Stimulated activated CD4-positive, alpha-beta T cell treated with anti-CD3 and anti-CD28 coated beads, Interleukin-2, amount 100 ng/mL, for 24 hours (primary cell): Measurements from ENCODE around the gene COMTD1.

Experiments used
- DNase-seq, 2 donors: peaks; one replicate each; pipeline ENCODE4 v3.0.0-alpha.2; 2020

COMTD1 gene

DNA sequence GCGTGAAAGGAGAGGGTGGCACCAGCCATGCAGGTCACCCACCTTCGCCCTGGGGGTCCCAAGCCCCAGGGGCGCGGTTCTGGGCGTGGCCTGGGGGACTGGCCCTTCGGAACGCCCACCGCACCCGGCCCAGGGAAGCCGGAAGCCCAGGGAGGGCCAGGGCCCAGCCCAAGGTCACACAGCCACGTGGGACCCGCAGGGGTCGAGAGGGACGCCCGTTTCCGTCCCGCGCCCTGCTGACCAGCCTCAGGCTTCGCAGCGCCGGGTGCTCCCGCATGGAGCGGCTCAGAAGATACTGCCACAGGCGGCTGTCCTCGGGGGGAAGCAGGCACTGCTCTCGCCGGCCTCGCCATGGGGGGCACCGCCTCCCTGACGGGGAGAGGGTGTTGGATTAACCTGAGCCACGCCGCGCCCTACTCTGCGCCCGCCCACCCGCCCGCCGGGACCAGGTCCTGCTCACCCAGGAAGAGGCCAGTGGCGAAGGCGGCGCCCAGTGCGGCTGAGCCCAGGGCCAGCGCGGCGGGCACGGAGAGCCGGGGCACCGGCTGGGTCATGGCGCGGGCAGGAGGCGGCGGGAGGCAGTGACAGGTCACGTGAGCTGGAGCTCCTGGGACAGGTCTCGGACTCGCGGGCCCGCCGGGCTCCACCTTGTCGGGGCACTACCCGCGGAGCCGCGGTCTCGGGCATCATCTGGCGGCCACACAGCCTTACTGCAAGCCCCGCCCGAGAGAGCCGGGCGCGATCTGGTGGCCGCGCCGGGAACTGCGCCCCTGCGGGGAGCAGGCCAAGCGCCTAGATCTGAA, at the start of gene COMTD1:
Gene COMTD1 (minus strand): TSS at position 583 of the 803 bp plus-strand sequence. CDS start 29 bp downstream, at position 554.
- DNase-seq, result peak; percentile 95 to 97

DNA sequence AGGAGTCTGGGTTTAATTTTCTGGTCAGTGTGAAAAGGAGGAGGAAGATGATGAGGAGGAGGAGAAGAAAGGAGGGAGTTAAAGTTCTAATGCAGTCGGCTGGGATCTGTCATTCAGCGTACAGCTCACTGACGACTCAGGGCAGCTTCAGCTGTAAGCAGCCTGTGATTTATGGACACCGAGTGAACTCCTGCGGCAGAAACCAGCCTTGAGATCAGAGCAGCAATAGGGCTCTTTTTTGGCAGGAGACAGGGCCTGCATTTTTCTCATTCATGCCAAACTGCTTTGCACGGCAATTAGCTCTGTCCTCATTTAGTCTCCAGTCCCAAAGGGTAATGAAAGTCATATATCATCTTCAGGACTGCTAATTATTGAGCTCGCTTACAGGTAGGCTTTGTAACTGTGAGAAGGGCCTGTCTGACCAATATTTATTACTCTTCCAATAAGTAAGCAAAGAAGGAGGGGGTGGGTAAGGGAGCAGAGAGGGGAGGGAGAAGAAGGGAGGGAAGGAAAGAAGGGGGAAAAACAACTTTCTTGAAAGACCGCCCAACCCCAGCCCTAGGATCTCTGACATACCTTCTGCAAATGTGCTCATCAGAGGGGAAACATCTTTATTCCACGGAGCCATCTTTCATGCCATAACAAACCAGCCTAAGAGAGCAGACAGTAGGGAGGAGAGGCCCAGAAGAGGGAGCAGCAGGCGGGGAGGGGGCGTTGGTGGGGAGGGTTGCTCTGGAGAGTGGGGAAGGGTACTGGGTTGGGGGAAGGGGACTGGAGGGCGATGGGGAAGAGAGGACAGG, 48.1 kb upstream of the COMTD1 start:
- DNase-seq, result no peak

DNA sequence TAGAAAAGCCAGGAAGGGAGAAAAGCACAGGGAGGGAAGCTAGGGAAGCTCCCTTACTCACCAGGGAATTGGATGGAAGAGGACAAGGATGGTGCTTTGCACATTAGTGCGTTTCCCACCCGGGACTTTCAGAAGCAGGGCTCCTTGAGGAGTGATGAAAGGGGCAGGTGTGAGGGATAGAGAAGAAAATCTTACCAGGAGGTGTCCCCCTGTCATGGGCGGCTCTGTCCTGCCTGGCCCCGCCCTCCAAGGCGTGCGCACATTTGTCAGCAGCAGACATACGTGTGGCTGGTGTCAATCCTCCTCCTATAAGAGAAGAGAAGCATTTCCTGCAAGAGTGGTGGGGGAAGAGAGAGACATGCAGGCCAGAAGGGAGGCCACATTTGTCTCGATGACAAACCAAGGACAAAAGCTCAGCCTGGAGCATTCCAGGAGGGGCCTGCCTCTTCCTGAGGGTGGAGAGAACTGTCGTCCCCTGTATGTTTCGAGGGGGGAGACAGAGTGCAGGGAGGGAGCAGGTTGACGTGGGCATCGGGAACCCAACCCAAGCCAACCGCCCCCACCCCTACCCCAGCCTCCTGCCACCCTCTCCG, 47.4 kb upstream of the COMTD1 start:
- no peak for DNase-seq

DNA sequence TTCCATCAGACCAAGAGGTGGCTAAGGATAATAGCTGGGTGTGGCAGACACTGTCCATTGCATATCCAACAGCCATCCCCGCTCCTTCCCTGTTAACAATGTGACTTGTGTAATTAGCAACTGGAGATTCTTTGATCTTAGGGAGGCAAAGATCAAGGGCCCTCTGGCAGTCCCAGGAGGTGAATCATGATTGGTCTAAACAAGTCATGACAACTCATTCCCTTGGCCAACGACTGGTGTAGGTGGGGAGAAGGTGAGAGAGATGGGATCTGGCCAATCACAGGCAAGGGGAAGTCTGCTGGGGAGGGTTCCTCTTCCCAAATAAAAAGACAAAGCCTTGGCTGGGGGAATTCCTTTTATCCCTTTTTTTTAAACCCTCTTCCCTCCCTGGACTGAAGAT, 46.2 kb upstream of the COMTD1 start:
- DNase-seq, result no peak

DNA sequence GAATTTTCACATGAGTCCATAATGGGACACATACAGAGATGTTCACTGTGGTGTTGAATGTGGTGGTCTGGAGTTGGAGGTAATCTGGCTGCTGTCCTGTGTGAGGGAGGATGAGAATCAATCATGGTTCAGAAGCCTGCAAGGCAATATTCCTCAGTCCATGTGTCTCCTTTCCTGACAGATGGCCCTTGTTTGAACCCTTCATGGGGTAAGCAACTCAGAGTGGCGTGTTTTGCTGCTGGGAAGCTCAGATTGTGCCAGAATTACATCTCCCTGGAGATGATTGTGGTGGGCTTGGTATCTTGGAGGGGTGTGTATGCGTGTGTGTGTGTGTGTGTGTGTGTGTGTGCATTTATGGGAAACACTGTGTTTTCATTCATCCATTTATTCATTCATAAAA, 44.5 kb upstream of the COMTD1 start:
- DNase-seq, result no peak

DNA sequence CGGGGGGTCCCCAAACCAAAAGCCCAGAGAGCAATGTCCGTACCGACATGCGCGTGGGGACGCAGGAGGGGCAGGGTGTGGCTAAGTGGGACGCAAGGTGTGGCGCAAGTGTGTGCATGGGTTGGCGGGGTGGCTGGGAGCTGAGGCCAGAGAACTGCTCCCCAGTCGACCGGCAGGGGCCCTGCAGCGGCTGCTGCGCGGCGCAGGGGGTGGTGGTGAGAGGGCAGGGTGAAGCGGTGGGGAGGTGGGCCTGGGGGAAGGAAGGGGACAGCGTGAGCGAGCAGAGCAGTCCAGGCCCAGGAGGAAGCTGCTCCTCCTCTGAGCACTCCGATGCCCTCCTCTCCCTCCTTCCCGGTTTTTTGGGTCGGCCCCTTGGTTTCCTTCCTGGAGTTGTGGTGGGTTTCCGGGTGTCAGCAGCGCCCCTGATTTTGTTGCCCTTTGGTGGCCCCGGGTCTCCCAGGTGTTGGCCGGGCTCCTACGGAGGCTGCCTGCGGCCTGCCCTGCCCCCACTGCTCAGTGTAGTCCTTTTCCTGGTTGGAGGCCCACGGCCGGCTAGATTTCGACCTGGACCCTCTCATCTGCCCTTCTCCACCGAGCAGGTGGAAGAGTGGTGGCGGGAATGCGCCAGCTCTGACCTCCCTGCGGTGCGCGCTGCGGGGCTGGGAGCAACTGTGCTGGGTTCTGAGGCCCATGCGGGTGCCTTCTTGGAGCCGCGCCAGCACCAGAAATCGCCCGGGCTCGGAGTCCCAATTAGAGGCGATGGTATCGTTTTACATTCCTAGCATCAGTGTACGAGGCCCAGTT, 40.5 kb upstream of the COMTD1 start:
- no peak for DNase-seq

DNA sequence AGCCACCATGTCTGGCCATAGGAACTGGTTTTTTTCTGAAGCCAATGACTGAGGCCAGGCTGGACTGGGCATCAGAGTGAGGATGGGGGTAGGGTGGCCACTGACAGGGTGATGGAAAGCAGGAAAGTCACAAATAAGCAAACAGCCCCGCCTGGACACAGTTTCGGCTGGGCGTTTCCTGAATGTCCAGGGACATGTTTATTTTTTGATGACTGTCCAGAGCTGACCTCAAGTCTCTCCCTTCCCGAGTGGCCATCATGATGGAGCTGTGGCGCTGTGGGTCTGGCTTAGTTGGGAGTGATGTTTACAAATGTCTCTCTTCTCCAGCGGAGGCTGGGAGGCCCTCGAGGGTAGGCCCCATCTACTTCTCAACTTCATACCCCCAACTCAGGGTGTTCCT, 37.1 kb upstream of the COMTD1 start:
- DNase-seq, result no peak

DNA sequence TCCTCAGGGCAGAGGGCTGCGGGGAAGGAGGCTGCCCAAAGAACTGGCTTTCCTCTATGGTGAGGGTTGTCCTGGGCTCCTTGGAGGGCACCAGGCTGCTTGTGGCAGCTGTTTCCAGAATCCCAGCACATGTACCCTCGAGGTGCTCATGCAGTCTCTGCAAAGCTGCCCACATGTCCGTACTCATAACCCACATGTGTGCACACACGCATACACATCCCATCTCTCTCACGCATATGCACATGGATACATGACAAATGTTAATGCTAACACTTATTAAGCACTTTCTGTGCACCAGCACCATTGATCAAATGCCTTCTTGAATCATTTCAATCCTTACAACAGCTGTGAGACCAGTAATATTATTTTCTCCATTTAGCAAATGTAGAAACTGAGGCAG, 36.3 kb upstream of the COMTD1 start:
- no peak for DNase-seq

DNA sequence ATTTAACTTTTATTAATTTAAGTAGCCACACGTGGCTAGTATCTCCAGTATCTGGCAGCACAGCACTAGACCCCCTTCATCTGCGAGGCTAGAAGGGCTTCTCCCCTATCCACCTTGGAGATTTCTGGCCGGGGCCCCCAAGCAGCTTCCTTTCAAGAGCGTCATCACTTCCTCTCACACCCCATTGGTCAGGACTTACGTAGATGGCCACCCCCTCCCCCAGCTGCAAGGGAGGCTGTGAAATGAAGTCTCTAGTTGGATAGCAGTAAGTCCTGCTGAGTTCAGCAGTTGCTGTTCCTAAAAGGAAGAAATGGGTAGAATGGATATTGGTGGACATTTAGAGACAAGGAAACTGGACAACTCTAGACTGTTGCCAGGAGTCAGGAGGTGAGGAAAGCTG, 33.8 kb upstream of the COMTD1 start:
- no peak for DNase-seq

DNA sequence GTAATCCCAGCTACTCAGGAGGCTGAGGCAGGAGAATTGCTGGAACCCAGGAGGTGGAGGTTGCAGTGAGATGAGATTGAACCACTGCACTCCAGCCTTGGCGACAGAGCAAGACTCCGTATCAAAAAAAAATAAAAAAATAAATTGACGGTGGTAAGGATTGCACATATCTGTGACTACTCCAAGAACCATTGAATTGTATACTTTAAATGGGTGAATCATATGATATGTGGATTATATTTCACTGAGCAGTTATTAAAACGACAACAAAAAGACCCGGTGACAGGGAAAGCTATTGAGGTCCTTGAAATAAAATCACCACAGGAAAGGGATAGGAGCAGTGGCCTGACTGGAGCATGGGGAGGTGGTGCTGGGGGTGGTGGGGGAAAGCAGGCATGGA, 31.2 kb upstream of the COMTD1 start:
- no peak for DNase-seq

DNA sequence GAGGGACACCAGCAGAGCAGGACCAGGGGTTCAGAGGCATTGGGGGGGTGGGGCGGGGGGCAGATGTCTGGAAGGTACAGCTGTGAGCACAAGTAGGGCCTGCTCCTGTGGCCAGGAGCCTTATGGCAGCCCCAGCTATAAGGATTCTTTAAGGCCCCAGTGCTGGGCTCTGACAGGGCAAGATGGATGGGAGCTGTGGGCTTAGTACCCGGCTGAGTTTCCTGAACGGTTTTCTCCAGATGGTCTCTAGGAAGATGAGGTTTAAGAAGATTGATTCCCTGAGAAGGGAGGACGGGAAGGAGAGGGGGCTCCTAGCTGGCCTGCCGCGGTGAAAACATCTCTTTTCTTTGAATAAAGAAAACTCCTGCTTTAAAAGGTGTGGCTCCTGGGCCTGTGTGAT, 30.1 kb upstream of the COMTD1 start:
- DNase-seq, result no peak

DNA sequence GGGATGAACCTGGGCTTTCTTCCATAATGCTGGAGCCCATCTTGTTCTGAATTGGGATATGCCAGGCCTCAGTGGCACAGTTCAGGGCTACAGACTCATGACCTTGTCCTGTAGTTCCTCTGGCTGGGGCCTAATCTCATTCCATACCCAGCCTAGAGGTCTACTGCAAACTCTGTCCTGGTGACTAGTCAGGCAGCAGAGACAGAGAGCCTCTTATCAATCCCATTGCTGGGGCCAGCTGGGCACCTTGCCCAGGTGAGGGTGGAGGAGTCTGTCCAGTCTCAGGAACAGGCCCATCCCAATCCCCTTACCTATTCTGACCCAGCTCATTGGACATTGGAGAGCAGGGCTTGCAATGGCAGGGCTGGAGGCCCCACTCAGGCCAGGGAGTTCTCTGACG, 28.0 kb upstream of the COMTD1 start:
- no peak for DNase-seq

DNA sequence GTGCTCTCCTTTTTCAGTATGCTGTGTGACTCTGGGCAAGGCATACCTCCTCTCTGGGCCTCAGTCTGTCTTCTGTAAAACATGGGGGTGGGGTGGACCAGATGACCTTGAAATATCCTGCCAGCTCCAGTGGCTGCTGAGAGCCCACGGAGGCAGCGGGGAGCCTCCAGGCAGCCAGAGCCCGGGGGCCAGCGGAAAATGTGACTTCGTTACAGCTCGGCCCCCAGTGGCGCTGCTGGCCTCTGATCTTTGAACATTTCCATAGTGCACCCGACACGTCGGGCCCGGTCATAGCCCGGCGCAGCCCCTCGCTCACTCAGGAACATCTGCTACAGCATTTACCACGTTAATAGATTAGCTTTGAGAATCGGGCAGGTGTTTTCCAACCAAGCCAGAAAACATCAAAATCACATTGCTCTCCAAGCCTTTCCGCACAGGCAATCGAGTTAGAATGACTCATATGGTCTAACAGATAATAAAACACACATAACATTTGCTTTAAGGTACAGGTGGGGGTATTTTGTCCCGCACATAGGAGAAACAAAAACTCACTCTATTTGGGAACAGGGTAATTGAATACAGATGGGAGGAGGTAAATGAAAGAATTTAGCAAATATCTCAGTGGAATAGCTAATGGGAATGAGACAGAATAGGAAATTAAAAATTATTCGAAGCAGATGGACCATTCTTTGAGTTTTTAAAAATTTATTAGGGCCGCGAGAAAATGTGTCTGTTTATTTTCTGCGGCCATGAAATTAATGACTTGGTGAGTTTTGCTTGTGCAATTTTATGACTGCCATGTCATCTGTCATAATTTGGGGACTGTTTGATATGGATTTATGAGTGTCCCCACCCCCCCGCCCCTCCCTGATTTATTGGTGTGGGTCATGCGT, 26.3 kb upstream of the COMTD1 start:
- no peak for DNase-seq

DNA sequence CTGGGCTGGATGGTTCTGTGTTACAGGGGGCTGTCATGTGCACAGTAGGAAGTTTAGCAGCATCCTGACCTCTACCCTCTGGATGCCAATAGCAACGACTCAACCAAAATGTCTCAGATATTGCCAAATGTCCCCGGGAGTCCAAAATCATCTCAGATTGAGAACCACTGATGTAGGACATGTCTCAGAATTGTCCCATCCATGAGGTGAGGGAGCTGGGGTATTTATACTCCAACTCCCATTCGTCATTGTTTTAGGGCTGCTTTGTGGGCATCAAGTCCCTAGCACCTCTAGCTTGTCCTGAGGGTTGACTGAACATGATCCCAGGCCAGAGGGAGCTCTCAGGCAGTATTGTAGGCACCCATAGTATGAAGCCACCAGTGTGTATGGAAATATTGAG, 25.2 kb upstream of the COMTD1 start:
- no peak for DNase-seq

DNA sequence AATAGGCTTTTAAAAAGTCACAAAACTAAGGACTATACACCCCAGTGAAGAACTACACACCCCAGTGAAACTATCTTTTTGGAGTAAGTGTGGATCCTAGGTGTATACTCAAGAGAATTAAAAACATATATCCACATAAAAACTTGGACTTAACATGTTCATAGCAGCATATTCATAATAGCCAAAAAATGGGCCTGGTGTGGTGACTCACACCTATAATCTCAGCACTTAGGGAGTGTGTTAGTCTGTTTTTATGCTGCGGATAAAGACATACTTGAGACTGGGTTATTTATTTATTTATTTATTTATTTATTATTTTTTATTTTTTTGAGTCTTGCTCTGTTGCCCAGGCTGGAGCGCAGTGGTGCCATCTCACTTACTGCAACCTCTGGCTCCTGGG, 19.0 kb upstream of the COMTD1 start:
- no peak for DNase-seq

DNA sequence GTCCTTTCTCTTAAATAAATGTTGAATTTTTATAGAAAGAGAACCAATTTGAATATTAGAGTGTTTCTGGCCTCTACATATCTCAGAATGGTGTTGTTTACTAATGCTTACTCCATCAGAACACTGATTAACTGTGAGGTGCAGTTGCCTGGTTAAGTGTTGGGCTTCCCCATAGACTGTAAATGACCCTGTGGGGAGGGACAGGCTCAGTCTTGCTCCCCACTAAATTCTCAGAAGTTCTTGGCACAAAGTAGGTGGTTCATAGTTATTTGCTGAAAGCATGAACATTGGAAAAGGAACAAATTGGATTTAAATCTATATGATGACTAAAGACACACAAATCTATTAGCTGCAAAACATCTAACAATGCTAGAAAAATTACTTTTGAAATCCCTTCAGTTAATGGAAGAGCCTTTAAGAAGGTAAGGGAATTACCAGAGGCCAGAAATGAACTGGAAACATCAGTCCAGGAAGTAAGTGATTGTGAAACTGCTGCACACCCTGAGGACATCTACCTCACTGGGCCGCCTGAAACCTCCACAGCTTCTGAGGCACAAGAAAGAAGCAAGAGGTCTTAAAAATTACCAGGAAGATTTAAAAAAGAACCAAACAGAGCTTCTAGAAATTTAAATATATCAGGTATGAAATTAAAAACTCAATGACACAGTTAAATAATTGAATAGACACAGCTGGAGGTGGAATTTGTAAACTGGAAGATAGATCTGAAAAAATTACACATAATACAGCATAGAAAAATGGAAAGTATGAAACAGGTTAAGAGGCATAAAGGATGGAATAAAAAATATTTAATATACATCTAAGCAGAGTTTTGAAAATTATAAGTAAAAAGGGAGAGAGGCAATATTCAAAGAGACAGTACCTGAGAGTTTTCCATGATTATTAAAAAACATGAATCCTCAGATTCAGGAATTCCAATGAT, 17.8 kb upstream of the COMTD1 start:
- DNase-seq, result no peak

DNA sequence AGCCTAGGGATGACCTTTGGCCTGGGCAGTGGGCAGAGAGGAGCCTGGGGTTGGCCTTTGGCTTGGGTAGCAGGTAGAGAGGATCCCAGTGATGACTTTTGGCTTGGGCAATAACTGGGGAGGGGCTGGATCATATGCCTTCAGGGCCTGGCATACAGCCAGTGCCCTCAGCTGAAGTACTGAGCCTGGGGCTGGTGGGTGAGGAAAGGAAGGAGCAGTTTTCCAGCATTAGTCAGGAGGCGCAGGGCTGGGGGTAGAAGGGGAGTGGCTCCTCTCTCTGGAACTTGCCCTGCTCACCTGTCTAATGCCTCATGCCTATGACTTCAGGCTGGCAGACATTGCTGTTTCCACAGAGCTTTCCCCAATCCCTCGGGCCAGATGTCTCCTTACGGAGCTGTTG, 15.2 kb upstream of the COMTD1 start:
- no peak for DNase-seq

DNA sequence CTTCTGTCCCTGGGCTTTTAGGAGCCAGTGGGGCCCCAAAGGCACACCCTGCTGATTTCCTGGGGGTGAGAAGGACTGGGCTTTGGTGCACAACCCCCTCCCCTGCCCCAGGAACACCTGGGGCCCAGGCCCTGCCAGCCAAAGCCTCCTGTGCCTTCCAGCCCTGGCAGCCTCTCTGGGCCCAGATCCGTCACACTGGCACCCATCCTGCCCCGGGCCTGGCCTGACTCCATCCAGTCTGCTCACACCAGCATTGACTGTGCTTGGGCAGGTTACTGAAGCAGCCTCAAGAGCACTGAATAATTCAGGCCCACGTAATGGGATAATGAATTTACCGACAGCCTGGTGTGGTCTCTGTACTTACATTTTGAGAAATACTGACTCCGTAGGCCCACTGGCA, 12.0 kb upstream of the COMTD1 start:
- DNase-seq, result no peak

DNA sequence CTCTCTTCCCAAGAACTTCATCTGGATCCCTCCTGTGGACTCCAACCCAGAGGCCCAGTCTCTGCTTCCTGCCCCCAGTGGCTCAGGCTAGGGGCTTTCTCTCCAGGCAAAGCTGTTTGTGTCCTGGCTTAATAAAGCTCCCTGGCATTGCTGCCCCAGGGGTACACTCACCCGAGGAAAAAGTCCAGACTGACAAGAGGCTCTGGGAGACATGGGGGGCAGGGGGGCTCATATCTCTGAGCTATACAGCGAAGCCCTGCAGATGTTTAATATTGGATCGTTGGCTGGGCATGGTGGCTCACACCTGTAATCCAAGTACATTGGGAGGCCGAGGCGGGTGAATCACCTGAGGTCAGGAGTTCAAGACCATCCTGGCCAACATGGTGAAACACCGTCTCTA, 10.7 kb upstream of the COMTD1 start:
- no peak for DNase-seq

DNA sequence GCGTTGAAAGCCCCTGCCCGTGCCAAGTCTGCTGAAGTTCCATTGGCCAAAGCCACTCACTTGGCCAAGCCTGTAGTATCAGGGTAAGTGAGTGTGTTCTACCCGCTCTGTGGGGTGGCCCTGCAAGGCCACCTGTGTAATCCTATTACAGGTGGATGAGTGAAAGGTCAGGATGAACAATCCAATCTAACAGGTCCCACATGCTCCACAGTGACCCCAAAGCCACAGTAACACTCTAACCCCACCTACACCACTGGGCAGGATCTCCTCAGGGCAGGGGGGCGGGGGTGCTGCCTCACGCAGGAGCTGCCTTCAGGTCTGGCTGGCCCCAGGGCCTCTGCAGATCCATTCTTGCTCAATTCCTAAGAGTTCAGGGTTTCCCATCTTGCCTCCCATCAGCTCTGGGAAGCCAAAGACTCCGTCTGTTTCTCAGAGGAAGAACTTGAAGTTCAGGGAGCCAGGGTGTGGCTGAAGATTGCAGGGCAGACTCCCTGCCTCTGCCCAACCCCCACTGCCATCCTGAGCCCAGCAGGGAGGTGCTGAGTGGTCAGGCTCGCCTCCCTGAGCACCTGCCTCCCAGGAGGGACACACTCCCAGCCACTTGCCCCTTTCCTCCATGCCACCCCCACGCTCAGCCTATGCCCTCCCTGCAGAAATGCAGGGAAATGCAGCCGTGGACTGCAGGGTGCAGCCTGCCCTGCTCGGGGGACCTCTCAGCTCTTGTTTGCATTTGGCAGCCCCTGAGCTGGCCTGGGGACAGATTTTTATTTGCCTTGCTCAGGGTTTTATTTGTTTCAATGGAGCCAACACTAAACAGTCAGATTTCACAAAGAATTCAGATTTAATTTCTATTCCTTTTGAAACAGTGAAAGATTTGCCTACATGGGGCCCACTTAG, 9.8 kb upstream of the COMTD1 start:
- DNase-seq, result no peak
